GM19025 (cell line): ENCODE results near the gene TP53TG3D.
"Not testable (repeated sequence)": the region's sequence is repeated elsewhere in the genome, so short reads cannot be mapped to it uniquely, and the experiment has no call there.

Experiments used
- ATAC-seq: cut with Tn5 transposase; IDR thresholded peaks from one replicate; pipeline ENCODE4 v1.9.1; 2021; ENCODE audit warnings: mild to moderate bottlenecking, low read depth, moderate library complexity; ENCODE audit not compliant: unreplicated experiment

TP53TG3D gene

GRCh38 chr16:32252986-32253385 is at the start of gene TP53TG3D:
Gene TP53TG3D (plus strand): TSS chr16:32253286. CDS start chr16:32253354, 68 bp downstream.
- ATAC-seq = not testable (repeated sequence)

GRCh38 chr16:32253507-32253906 is 421 bp downstream of the TP53TG3D start:
- ATAC-seq = not testable (repeated sequence)

GRCh38 chr16:32261526-32261925 is 8.4 kb downstream of the TP53TG3D start:
- not testable (repeated sequence) for ATAC-seq

- ATAC-seq = not testable (repeated sequence)
Measured at GRCh38 chr16:32263552-32263951, 10.5 kb downstream of the TP53TG3D start.

- not testable (repeated sequence) for ATAC-seq
Measured at GRCh38 chr16:32281910-32282309, 28.8 kb downstream of the TP53TG3D start.

GRCh38 chr16:32283024-32283423 is 29.9 kb downstream of the TP53TG3D start:
- ATAC-seq = not testable (repeated sequence)

GRCh38 chr16:32283917-32284495 is 30.9 kb downstream of the TP53TG3D start:
- not testable (repeated sequence) for ATAC-seq

GRCh38 chr16:32284800-32285796 is 32.0 kb downstream of the TP53TG3D start:
- not testable (repeated sequence) for ATAC-seq

GRCh38 chr16:32286193-32286592 is 33.1 kb downstream of the TP53TG3D start:
- not testable (repeated sequence) for ATAC-seq

- ATAC-seq = not testable (repeated sequence)
Measured at GRCh38 chr16:32287743-32288142, 34.7 kb downstream of the TP53TG3D start.

GRCh38 chr16:32289197-32289596 is 36.1 kb downstream of the TP53TG3D start:
- not testable (repeated sequence) for ATAC-seq

- not testable (repeated sequence) for ATAC-seq
Measured at GRCh38 chr16:32302776-32303175, 49.7 kb downstream of the TP53TG3D start.
